Activated CD4-positive, alpha-beta memory T cell treated with anti-CD3 and anti-CD28 coated beads for 36 hours (primary cell): Measurements from ENCODE around the gene PREX1. TPM values are rescaled to one million over a fixed set of nuclear protein-coding genes. Genes with fewer than 3 reads are reported as not detected.
A peak's percentile ranks its signal among the peaks of the same experiment; 100 is the strongest.

ENCODE experiments used
- CTCF ChIA-PET: fragments of 350-600 bp; sonication (Branson Sonifier 250); formaldehyde crosslinking; loops from one replicate; lab custom pipeline; 2021; ENCODE audit warnings: antibody characterized with exemption, inconsistent platforms; lab: Charles Lee
- POLR2A ChIA-PET: fragments of 350-600 bp; sonication (Branson Sonifier 250); formaldehyde crosslinking; loops from one replicate; lab custom pipeline; 2021; ENCODE audit warnings: antibody characterized with exemption; lab: Charles Lee
- DNase-seq: peaks from one replicate; pipeline ENCODE4 v3.0.0-alpha.2; 2020
- H3K27ac Mint-ChIP-seq: one replicate; pipeline ENCODE4 v1.8.0; 2021; ENCODE audit warnings: mixed read lengths
- H3K27me3 Mint-ChIP-seq: one replicate; pipeline ENCODE4 v1.8.0; 2021; ENCODE audit warnings: mixed read lengths
- H3K36me3 Mint-ChIP-seq: one replicate; pipeline ENCODE4 v1.8.0; 2021; ENCODE audit warnings: mixed read lengths
- H3K4me1 Mint-ChIP-seq: one replicate; pipeline ENCODE4 v1.8.0; 2021; ENCODE audit warnings: low read depth, mixed read lengths
- H3K4me3 Mint-ChIP-seq: one replicate; pipeline ENCODE4 v1.8.0; 2021; ENCODE audit warnings: mild to moderate bottlenecking, mixed read lengths
- H3K9me3 Mint-ChIP-seq: one replicate; pipeline ENCODE4 v1.8.0; 2021; ENCODE audit warnings: mixed read lengths
- intact Hi-C: fragments of 100-400 bp; cut with micrococcal nuclease; formaldehyde crosslinking; loops from one replicate; pipeline ENCODE4 v1.15.1; 2023
- total RNA-seq, 2 experiments: library from RNA; stranded (reverse); gene quantifications; one replicate each; pipeline ENCODE4 v1.2.3, GENCODE V29; 2021

The PREX1 gene
- total RNA-seq, 2 experiments from 2014 or later: 91.5 to 92.8 TPM

- H3K4me1 Mint-ChIP-seq: no peaks in the 10 kb centered on the region
- CTCF ChIA-PET: interaction anchor here (0.7 to 1.5 kb wide), 3 partner anchors 22 to 262 kb away, joined by 4 read pairs; no protein-coding TSS in a partner anchor
- H3K27me3 Mint-ChIP-seq: no peaks in the 10 kb centered on the region
- H3K36me3 Mint-ChIP-seq: peaks cover 34% of the 10 kb centered on the region
- POLR2A ChIA-PET: no interaction called here
- no peak overlapping the region for H3K4me3 Mint-ChIP-seq
- DNase-seq: no peak
- H3K27ac Mint-ChIP-seq: no peak overlapping the region
- intact Hi-C loops: no loop called here
- H3K9me3 Mint-ChIP-seq: no peaks in the 10 kb centered on the region
Observed at GRCh38 chr20:48642105-48642880, 185.5 kb downstream of the PREX1 start.

GRCh38 chr20:48640871-48641270 lies 186.9 kb downstream of the PREX1 start:
- H3K4me1 Mint-ChIP-seq: no peaks in the 10 kb centered on the region
- H3K36me3 Mint-ChIP-seq: peaks cover 30% of the 10 kb centered on the region
- ChIA-PET POLR2A (no interaction called here), CTCF (interaction anchor here (1.6 kb wide), 1 partner anchor 17 kb away, joined by 6 read pairs; no protein-coding TSS in a partner anchor)
- DNase-seq: no peak
- H3K4me3 Mint-ChIP-seq: no peak overlapping the region
- no peaks in the 10 kb centered on the region for H3K9me3 Mint-ChIP-seq
- H3K27ac Mint-ChIP-seq: peak overlapping the region; percentile 40
- no peaks in the 10 kb centered on the region for H3K27me3 Mint-ChIP-seq
- intact Hi-C loops: no loop called here

- Mint-ChIP-seq H3K27me3 (no peaks in the 10 kb centered on the region), H3K27ac (peak overlapping the region; percentile 52), H3K4me3 (no peak overlapping the region), H3K9me3 (no peaks in the 10 kb centered on the region), H3K4me1 (peaks cover 5% of the 10 kb centered on the region), H3K36me3 (peaks cover 32% of the 10 kb centered on the region)
- POLR2A ChIA-PET: no interaction called here
- intact Hi-C loops: no loop called here
- DNase-seq: no peak
- CTCF ChIA-PET: interaction anchor here (1.6 kb wide), 1 partner anchor 18 kb away, joined by 6 read pairs; no protein-coding TSS in a partner anchor
Observed at GRCh38 chr20:48639899-48640298, 187.9 kb downstream of the PREX1 start.

- Mint-ChIP-seq H3K36me3 (peaks cover 32% of the 10 kb centered on the region), H3K4me3 (no peak overlapping the region), H3K9me3 (no peaks in the 10 kb centered on the region), H3K27me3 (no peaks in the 10 kb centered on the region), H3K4me1 (peaks cover 5% of the 10 kb centered on the region), H3K27ac (peak overlapping the region; percentile 10)
- peak; percentile 25 for DNase-seq
- intact Hi-C loops: no loop called here
- ChIA-PET CTCF (no interaction called here), POLR2A (no interaction called here)
Observed at GRCh38 chr20:48638546-48638945, 189.3 kb downstream of the PREX1 start.

GRCh38 chr20:48637461-48637860 lies 190.3 kb downstream of the PREX1 start:
- no peak for DNase-seq
- CTCF ChIA-PET: interaction anchor here (0.6 to 3.9 kb wide), 3 partner anchors 11 to 908 kb away, joined by 4 to 26 read pairs (median 6); no protein-coding TSS in a partner anchor
- no peak overlapping the region for H3K27ac Mint-ChIP-seq
- intact Hi-C loops: no loop called here
- H3K4me1 Mint-ChIP-seq: peaks cover 5% of the 10 kb centered on the region
- no peaks in the 10 kb centered on the region for H3K9me3 Mint-ChIP-seq
- POLR2A ChIA-PET: no interaction called here
- peaks cover 35% of the 10 kb centered on the region for H3K36me3 Mint-ChIP-seq
- H3K4me3 Mint-ChIP-seq: no peak overlapping the region
- H3K27me3 Mint-ChIP-seq: no peaks in the 10 kb centered on the region

- Mint-ChIP-seq H3K4me1 (peaks cover 5% of the 10 kb centered on the region), H3K27ac (no peak overlapping the region), H3K27me3 (no peaks in the 10 kb centered on the region), H3K9me3 (no peaks in the 10 kb centered on the region), H3K36me3 (peaks cover 35% of the 10 kb centered on the region), H3K4me3 (no peak overlapping the region)
- intact Hi-C loops: loop anchor here (1.0 kb wide), 1 partner anchor 269 kb away; no protein-coding TSS in a partner anchor
- DNase-seq: no peak
- ChIA-PET CTCF (interaction anchor here (0.6 to 3.9 kb wide), 7 partner anchors 10 to 274 kb away, joined by 3 to 26 read pairs (median 5); no protein-coding TSS in a partner anchor), POLR2A (no interaction called here)
Observed at GRCh38 chr20:48636301-48636700, 191.5 kb downstream of the PREX1 start.

GRCh38 chr20:48635791-48636267 lies 192.0 kb downstream of the PREX1 start:
- H3K36me3 Mint-ChIP-seq: peaks cover 37% of the 10 kb centered on the region
- intact Hi-C loops: loop anchor here (1.0 kb wide), 1 partner anchor 269 kb away; no protein-coding TSS in a partner anchor
- peak; percentile 83 for DNase-seq
- ChIA-PET CTCF (interaction anchor here (0.6 to 3.9 kb wide), 21 partner anchors 8 to 333 kb away, joined by 3 to 26 read pairs (median 3); no protein-coding TSS in a partner anchor), POLR2A (no interaction called here)
- no peaks in the 10 kb centered on the region for H3K27me3 Mint-ChIP-seq
- H3K4me1 Mint-ChIP-seq: peaks cover 5% of the 10 kb centered on the region
- H3K27ac Mint-ChIP-seq: peak overlapping the region; percentile 74
- H3K9me3 Mint-ChIP-seq: no peaks in the 10 kb centered on the region
- H3K4me3 Mint-ChIP-seq: no peak overlapping the region

- Mint-ChIP-seq H3K27ac (peak overlapping the region; percentile 74), H3K27me3 (no peaks in the 10 kb centered on the region), H3K4me3 (no peak overlapping the region), H3K9me3 (no peaks in the 10 kb centered on the region), H3K36me3 (peaks cover 35% of the 10 kb centered on the region), H3K4me1 (peaks cover 5% of the 10 kb centered on the region)
- POLR2A ChIA-PET: no interaction called here
- CTCF ChIA-PET: interaction anchor here (0.6 to 3.9 kb wide), 20 partner anchors 9 to 908 kb away, joined by 3 to 26 read pairs (median 4); no protein-coding TSS in a partner anchor
- intact Hi-C loops: no loop called here
- no peak for DNase-seq
Observed at GRCh38 chr20:48635361-48635760, 192.4 kb downstream of the PREX1 start.

- POLR2A ChIA-PET: no interaction called here
Observed at GRCh38 chr20:48634641-48635040, 193.2 kb downstream of the PREX1 start.

GRCh38 chr20:48633620-48634257 lies 194.1 kb downstream of the PREX1 start:
- no peaks in the 10 kb centered on the region for H3K27me3 Mint-ChIP-seq
- POLR2A ChIA-PET: no interaction called here
- no peak for DNase-seq
- no peak overlapping the region for H3K27ac Mint-ChIP-seq
- intact Hi-C loops: no loop called here
- H3K36me3 Mint-ChIP-seq: peaks cover 33% of the 10 kb centered on the region
- H3K9me3 Mint-ChIP-seq: no peaks in the 10 kb centered on the region
- CTCF ChIA-PET: interaction anchor here (2.0 to 3.9 kb wide), 2 partner anchors 14 to 23 kb away, joined by 11 to 26 read pairs; no protein-coding TSS in a partner anchor
- H3K4me1 Mint-ChIP-seq: peaks cover 5% of the 10 kb centered on the region
- H3K4me3 Mint-ChIP-seq: no peak overlapping the region

More at GRCh38 chr20:48634641-48635040, 193.2 kb downstream of the PREX1 start:
- no peaks in the 10 kb centered on the region for H3K27me3 Mint-ChIP-seq
- intact Hi-C loops: no loop called here
- no peak for DNase-seq
- CTCF ChIA-PET: interaction anchor here (0.7 to 3.9 kb wide), 11 partner anchors 9 to 907 kb away, joined by 3 to 26 read pairs (median 4); no protein-coding TSS in a partner anchor
- H3K36me3 Mint-ChIP-seq: peaks cover 34% of the 10 kb centered on the region
- H3K27ac Mint-ChIP-seq: no peak overlapping the region
- H3K9me3 Mint-ChIP-seq: no peaks in the 10 kb centered on the region
- H3K4me1 Mint-ChIP-seq: peaks cover 5% of the 10 kb centered on the region
- H3K4me3 Mint-ChIP-seq: no peak overlapping the region

- Mint-ChIP-seq H3K27me3 (no peaks in the 10 kb centered on the region), H3K4me3 (no peak overlapping the region), H3K36me3 (peaks cover 31% of the 10 kb centered on the region), H3K27ac (no peak overlapping the region), H3K4me1 (peaks cover 5% of the 10 kb centered on the region), H3K9me3 (no peaks in the 10 kb centered on the region)
- ChIA-PET CTCF (interaction anchor here (1.0 to 1.6 kb wide), 2 partner anchors 13 to 25 kb away, joined by 3 to 6 read pairs; no protein-coding TSS in a partner anchor), POLR2A (no interaction called here)
- intact Hi-C loops: no loop called here
- no peak for DNase-seq
Observed at GRCh38 chr20:48632825-48633619, 194.8 kb downstream of the PREX1 start.
